GM12878 (cell line): ENCODE measurements around the gene ADAMTSL3. TPM values are rescaled to one million over a fixed set of nuclear protein-coding genes. Genes with fewer than 3 reads are reported as not detected.

Experiments
- CHD2 ChIP-seq: IDR thresholded peaks from 2 replicates; pipeline ENCODE4 v1.6.1; 2011; ENCODE audit warnings: low read depth, low read length, improper control_type of control experiment, borderline replicate concordance
- CTCF ChIP-seq, 3 experiments: IDR thresholded peaks in 2 of 3; conservative IDR thresholded peaks in 1 of 3; 2 replicates each; pipeline ENCODE4 v1.5.1; 2011; ENCODE audit warnings: low read depth in 3 of 3, low read length in 3 of 3, mild to moderate bottlenecking in 3 of 3, control low read depth in 2 of 3, moderate library complexity in 2 of 3, inconsistent platforms in 1 of 3, mixed read lengths in 1 of 3; ENCODE audit not compliant: control insufficient read depth in 2 of 3, insufficient read depth in 1 of 3; ENCODE audit errors: extremely low read depth in 1 of 3
- CUX1 ChIP-seq: IDR thresholded peaks from 2 replicates; pipeline ENCODE4 v1.6.1; 2012; ENCODE audit warnings: improper control_type of control experiment, low read depth, low read length; ENCODE audit not compliant: insufficient replicate concordance
- EGR1 ChIP-seq, 2 experiments: IDR thresholded peaks; 1 replicate in 1 of 2; 2 replicates in 1 of 2; pipeline ENCODE4 v1.6.1; 2011 to 2012; ENCODE audit warnings: low read depth in 2 of 2, low read length in 2 of 2, borderline replicate concordance in 1 of 2, mild to moderate bottlenecking in 1 of 2, moderate library complexity in 1 of 2
- FOS ChIP-seq: IDR thresholded peaks from 3 replicates; pipeline ENCODE4 v1.6.1; 2011; ENCODE audit warnings: borderline replicate concordance; ENCODE audit not compliant: insufficient read length; ENCODE audit errors: extremely low read depth
- KLF5 ChIP-seq: fragments of 450-650 bp; IDR thresholded peaks from 2 replicates; pipeline ENCODE4 v1.6.1; 2014; ENCODE audit warnings: mild to moderate bottlenecking; ENCODE audit not compliant: partially characterized antibody
- MTA2 ChIP-seq: fragments of 450-650 bp; IDR thresholded peaks from 2 replicates; pipeline ENCODE4 v1.6.1; 2016; ENCODE audit warnings: low read depth, mild to moderate bottlenecking, moderate library complexity
- MYC ChIP-seq: IDR thresholded peaks from 2 replicates; pipeline ENCODE4 v1.6.1; 2011; ENCODE audit warnings: mild to moderate bottlenecking, low read length, moderate library complexity, inconsistent platforms; ENCODE audit not compliant: insufficient read depth, insufficient replicate concordance, insufficient read length, severe bottlenecking
- NBN ChIP-seq: fragments of 450-650 bp; IDR thresholded peaks from 2 replicates; pipeline ENCODE4 v1.6.1; 2016
- NFIC ChIP-seq: IDR thresholded peaks from 2 replicates; pipeline ENCODE4 v1.6.1; 2012; ENCODE audit warnings: low read depth, mild to moderate bottlenecking, inconsistent platforms, low read length, moderate library complexity
- SPI1 ChIP-seq: IDR thresholded peaks from 2 replicates; pipeline ENCODE4 v1.6.1; 2011; ENCODE audit warnings: low read depth, mild to moderate bottlenecking, low read length, moderate library complexity, borderline replicate concordance; ENCODE audit not compliant: insufficient read depth
- SREBF2 ChIP-seq: IDR thresholded peaks from 2 replicates; pipeline ENCODE4 v1.6.1; 2012; ENCODE audit warnings: mild to moderate bottlenecking, low read length
- TAF1 ChIP-seq: IDR thresholded peaks from 2 replicates; pipeline ENCODE4 v1.6.1; 2011; ENCODE audit warnings: mild to moderate bottlenecking, low read depth, low read length, borderline replicate concordance
- ZNF217 ChIP-seq: fragments of 450-650 bp; IDR thresholded peaks from 2 replicates; pipeline ENCODE4 v1.6.1; 2017; ENCODE audit warnings: antibody characterized with exemption, mild to moderate bottlenecking
- polyA plus RNA-seq, 11 experiments: library from polyadenylated mRNA; depleted of rRNA in 4 of 11; unstranded in 6 of 11; stranded (reverse) in 5 of 11; fragments of >200 nt; fragmentation: Nextera tagmentation in 4 of 11; fragmentation: Illumina TruSeq in 1 of 11; extraction: Ambion mirVana in 4 of 11; extraction: Trizol in 1 of 11; gene quantifications; 1 replicate in 1 of 11; 2 replicates in 10 of 11; pipeline versions ENCODE4 v1.2.1 to v1.2.3, GENCODE V29; 2011 to 2016; ENCODE audit warnings: inconsistent platforms in 2 of 11, missing spikeins in 2 of 11, low read depth in 1 of 11
- total RNA-seq, 4 experiments: library from RNA; depleted of rRNA in 3 of 4; stranded (reverse); fragments of >200 nt in 3 of 4; fragmentation: Illumina TruSeq in 1 of 4; extraction: Trizol in 1 of 4; gene quantifications; 2 replicates each; pipeline versions ENCODE4 v1.2.1 to v1.2.3, GENCODE V29; 2013 to 2021
- TF ChIP-seq, protein P1 (sequence below): fragments of 450-650 bp; conservative IDR thresholded peaks from 2 replicates; pipeline ENCODE4 v1.6.1; 2017; ENCODE audit warnings: mild to moderate bottlenecking, moderate library complexity
- TF ChIP-seq, protein P2 (sequence below): IDR thresholded peaks from 2 replicates; pipeline ENCODE4 v1.6.1; 2011; ENCODE audit warnings: borderline replicate concordance, low read depth, mild to moderate bottlenecking, moderate library complexity, mixed read lengths, low read length; ENCODE audit not compliant: insufficient read depth; ENCODE audit errors: extremely low read length

ADAMTSL3 gene
- total and polyA plus RNA-seq, 10 of the 15 experiments (the other 5 are each of a cell fraction or from before 2014, with no cell fraction given), result 0.01 to 0.28 (median 0.13) TPM

GRCh38 chr15:83928878-83929418 lies 275.0 kb downstream of the ADAMTSL3 start (continued):
- no peak for TF ChIP-seq CTCF (IDR thresholded peaks at IDR 0.05 in 2 of 3, conservative IDR thresholded peaks at IDR 0.05 in 1 of 3; ENCODE audit: control insufficient read depth in 2 of 3, extremely low read depth in 1 of 3, insufficient read depth in 1 of 3, low read depth in 3 of 3, low read length in 3 of 3)
- TF ChIP-seq KLF5, result no peak
- no peak for TF ChIP-seq TAF1
- no peak for TF ChIP-seq NBN
- TF ChIP-seq NFIC, result 0 out of 2 replicates have a peak, but pooled peaks have one; percentile 64
- no peak for TF ChIP-seq EGR1 (IDR thresholded peaks at IDR 0.05; ENCODE audit: borderline replicate concordance in 1 of 2, low read depth in 2 of 2, low read length in 2 of 2)
- TF ChIP-seq, protein P1, sequence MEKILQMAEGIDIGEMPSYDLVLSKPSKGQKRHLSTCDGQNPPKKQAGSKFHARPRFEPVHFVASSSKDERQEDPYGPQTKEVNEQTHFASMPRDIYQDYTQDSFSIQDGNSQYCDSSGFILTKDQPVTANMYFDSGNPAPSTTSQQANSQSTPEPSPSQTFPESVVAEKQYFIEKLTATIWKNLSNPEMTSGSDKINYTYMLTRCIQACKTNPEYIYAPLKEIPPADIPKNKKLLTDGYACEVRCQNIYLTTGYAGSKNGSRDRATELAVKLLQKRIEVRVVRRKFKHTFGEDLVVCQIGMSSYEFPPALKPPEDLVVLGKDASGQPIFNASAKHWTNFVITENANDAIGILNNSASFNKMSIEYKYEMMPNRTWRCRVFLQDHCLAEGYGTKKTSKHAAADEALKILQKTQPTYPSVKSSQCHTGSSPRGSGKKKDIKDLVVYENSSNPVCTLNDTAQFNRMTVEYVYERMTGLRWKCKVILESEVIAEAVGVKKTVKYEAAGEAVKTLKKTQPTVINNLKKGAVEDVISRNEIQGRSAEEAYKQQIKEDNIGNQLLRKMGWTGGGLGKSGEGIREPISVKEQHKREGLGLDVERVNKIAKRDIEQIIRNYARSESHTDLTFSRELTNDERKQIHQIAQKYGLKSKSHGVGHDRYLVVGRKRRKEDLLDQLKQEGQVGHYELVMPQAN, result no peak
- TF ChIP-seq FOS, result no peak
- no peak for TF ChIP-seq SREBF2
- TF ChIP-seq MTA2, result no peak
- TF ChIP-seq, protein P2, sequence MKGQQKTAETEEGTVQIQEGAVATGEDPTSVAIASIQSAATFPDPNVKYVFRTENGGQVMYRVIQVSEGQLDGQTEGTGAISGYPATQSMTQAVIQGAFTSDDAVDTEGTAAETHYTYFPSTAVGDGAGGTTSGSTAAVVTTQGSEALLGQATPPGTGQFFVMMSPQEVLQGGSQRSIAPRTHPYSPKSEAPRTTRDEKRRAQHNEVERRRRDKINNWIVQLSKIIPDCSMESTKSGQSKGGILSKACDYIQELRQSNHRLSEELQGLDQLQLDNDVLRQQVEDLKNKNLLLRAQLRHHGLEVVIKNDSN, result no peak
- no peak for TF ChIP-seq ZNF217
- TF ChIP-seq SPI1, result no peak
- no peak for TF ChIP-seq MYC
- TF ChIP-seq CHD2, result no peak
- TF ChIP-seq CUX1, result no peak
